HepG2 (cell line): ENCODE measurements around the gene TMEM132E. TPM values are rescaled to one million over a fixed set of nuclear protein-coding genes. Genes with fewer than 3 reads are reported as not detected.

Source experiments
- ATAC-seq: fragments of 200-7000 bp; cut with Tn5 transposase; 3 replicates; pipeline ENCODE4 v1.9.1; 2020; ENCODE audit warnings: mild to moderate bottlenecking, moderate library complexity
- BruUV-seq: library from RNA; stranded (reverse); fragments of 400-500 nt; replicated peaks from 2 replicates; lab custom pipeline; 2021; lab: Mats Ljungman, UMichigan
- CTCF ChIA-PET: fragments of 300-600 bp; formaldehyde crosslinking; extraction: SDS; loops from one replicate; lab custom pipeline; 2021; ENCODE audit warnings: low total read pairs, inconsistent platforms, low intra/inter-chr PET ratio; lab: Yijun Ruan, JAX
- POLR2A ChIA-PET: fragments of 350-600 bp; sonication (Branson Sonifier 250); formaldehyde crosslinking; loops from one replicate; lab custom pipeline; 2020; ENCODE audit warnings: antibody characterized with exemption, inconsistent platforms; lab: Yijun Ruan, JAX
- DNase-seq: peaks from one replicate; pipeline ENCODE4 v3.0.0-alpha.2; 2015; ENCODE audit warnings: low spot score
- FAIRE-seq: peaks from 3 replicates; lab custom pipeline; 2011; peaks lifted over from hg19 to GRCh38; lab: Jason Lieb, UNC
- H2AFZ ChIP-seq: one replicate; pipeline ENCODE4 v1.6.1; 2011; ENCODE audit warnings: low read length, inconsistent platforms
- H3K27ac ChIP-seq: fragments of 300-600 bp; 3 replicates; pipeline ENCODE4 v1.8.0; 2011; ENCODE audit warnings: mixed run types, mild to moderate bottlenecking, mixed read lengths, low read length, inconsistent platforms; ENCODE audit not compliant: insufficient read depth; ENCODE audit errors: extremely low read length
- H3K27me3 ChIP-seq, 2 experiments: fragments of 200-600 bp in 1 of 2; 2 replicates in 1 of 2; 3 replicates in 1 of 2; pipeline versions ENCODE4 v1.6.0 to v1.8.0; 2011; ENCODE audit warnings: low read length in 2 of 2, mild to moderate bottlenecking in 2 of 2, moderate library complexity in 2 of 2, inconsistent platforms in 1 of 2; ENCODE audit not compliant: insufficient read depth in 2 of 2, control insufficient read depth in 1 of 2
- H3K36me3 ChIP-seq, 2 experiments: fragments of 200-600 bp in 1 of 2; replicated peaks in 1 of 2; 2 replicates in 1 of 2; 3 replicates in 1 of 2; pipeline versions ENCODE4 v1.5.1 to v1.8.0; 2011; ENCODE audit warnings: low read length in 2 of 2, inconsistent platforms in 1 of 2; ENCODE audit not compliant: insufficient read depth in 2 of 2, control insufficient read depth in 1 of 2
- H3K4me1 ChIP-seq: 2 replicates; pipeline ENCODE4 v1.5.1; 2012; ENCODE audit warnings: low read length, inconsistent platforms; ENCODE audit not compliant: insufficient read depth
- H3K4me2 ChIP-seq: 2 replicates; pipeline ENCODE4 v1.6.0; 2011; ENCODE audit warnings: low read depth, low read length, inconsistent platforms
- H3K4me3 ChIP-seq, 3 experiments: fragments of 200-600 bp in 1 of 3; sonication (generic), shearing (Covaris generic) in 1 of 3; replicated peaks in 1 of 3; 2 replicates each; pipeline ENCODE4 v1.5.1; 2011 to 2016; ENCODE audit warnings: low read length in 3 of 3, inconsistent platforms in 2 of 3, low read depth in 2 of 3, mild to moderate bottlenecking in 2 of 3, control low read depth in 1 of 3, mixed read lengths in 1 of 3; ENCODE audit not compliant: insufficient read depth in 1 of 3
- H3K79me2 ChIP-seq: one replicate; pipeline ENCODE4 v1.6.1; 2011; ENCODE audit warnings: low read length, inconsistent platforms; ENCODE audit not compliant: insufficient read depth
- H3K9ac ChIP-seq: 2 replicates; pipeline ENCODE4 v1.6.0; 2011; ENCODE audit warnings: mild to moderate bottlenecking, low read depth, low read length, inconsistent platforms; ENCODE audit not compliant: insufficient read depth
- H3K9me3 ChIP-seq: 2 replicates; pipeline ENCODE4 v1.5.1; 2012; ENCODE audit warnings: mild to moderate bottlenecking, low read length
- H4K20me1 ChIP-seq: 2 replicates; pipeline ENCODE4 v1.6.0; 2011; ENCODE audit warnings: inconsistent platforms, mild to moderate bottlenecking, low read length, moderate library complexity; ENCODE audit not compliant: insufficient read depth
- AFF4 ChIP-seq: sonication (generic); formaldehyde crosslinking; IDR thresholded peaks from 2 replicates; pipeline ENCODE4 v1.4.0; 2020; ENCODE audit warnings: missing genetic modification reagents
- AHR ChIP-seq: IDR thresholded peaks from 2 replicates; pipeline ENCODE4 v1.6.1; 2018; ENCODE audit warnings: missing genetic modification reagents, missing compliant biosample characterization
- CEBPG ChIP-seq: IDR thresholded peaks from 2 replicates; pipeline ENCODE4 v1.6.1; 2016
- HES4 ChIP-seq: sonication (generic); formaldehyde crosslinking; IDR thresholded peaks from 2 replicates; pipeline ENCODE4 v1.9.0; 2021; ENCODE audit warnings: mild to moderate bottlenecking, missing genetic modification reagents, borderline replicate concordance
- KAT8 ChIP-seq: IDR thresholded peaks from 2 replicates; pipeline ENCODE4 v1.6.1; 2016; ENCODE audit warnings: missing genetic modification reagents, missing compliant biosample characterization
- MAFF ChIP-seq: IDR thresholded peaks from 2 replicates; pipeline ENCODE4 v1.6.1; 2011; ENCODE audit warnings: low read depth, low read length, improper control_type of control experiment
- RAD21 ChIP-seq: fragments of 450-650 bp; formaldehyde crosslinking; IDR thresholded peaks from 2 replicates; pipeline ENCODE4 v1.5.0; 2020; ENCODE audit warnings: mild to moderate bottlenecking
- SCMH1 ChIP-seq: sonication (generic); formaldehyde crosslinking; IDR thresholded peaks from 2 replicates; pipeline ENCODE4 v1.9.0; 2021; ENCODE audit warnings: missing genetic modification reagents, mild to moderate bottlenecking, borderline replicate concordance
- TFDP1 ChIP-seq: IDR thresholded peaks from 2 replicates; pipeline ENCODE4 v1.6.1; 2016; ENCODE audit warnings: missing compliant biosample characterization, missing genetic modification reagents, borderline replicate concordance
- ZNF615 ChIP-seq: sonication (generic); formaldehyde crosslinking; IDR thresholded peaks from 2 replicates; pipeline ENCODE4 v1.5.0; 2020; ENCODE audit warnings: mild to moderate bottlenecking, missing genetic modification reagents, borderline replicate concordance
- WGBS: methylation state at CpG from one replicate; pipeline ENCODE4 v1.1.6; 2017; ENCODE audit warnings: low lambda C conversion rate; 5-methylcytosine and 5-hydroxymethylcytosine counted together
- in situ Hi-C: cut with HindIII; loops from 2 replicates; pipeline ENCODE4 v1.10.0; 2017; ENCODE audit warnings: low pct_unique_long_range_greater_than_20kb; ENCODE audit not compliant: extremely low pct_ligation_motif_present
- intact Hi-C: fragments of 100-400 bp; cut with micrococcal nuclease; formaldehyde crosslinking; loops from one replicate; pipeline ENCODE4 v1.10.0; 2022; ENCODE audit not compliant: unreplicated experiment
- polyA plus RNA-seq, 8 experiments: library from polyadenylated mRNA; depleted of rRNA in 3 of 8; stranded (reverse) in 7 of 8; unstranded in 1 of 8; fragments of >200 nt; fragmentation: Illumina TruSeq in 4 of 8; extraction: Trizol in 4 of 8; gene quantifications; 2 replicates each; pipeline versions ENCODE4 v1.2.1 to v1.2.3, GENCODE V29; 2011 to 2016; ENCODE audit warnings: low read depth in 4 of 8, missing spikeins in 1 of 8, mixed read lengths in 1 of 8; ENCODE audit not compliant: insufficient read depth in 1 of 8
- total RNA-seq, 5 experiments: library from RNA; depleted of rRNA; stranded (reverse); fragments of >200 nt; fragmentation: Illumina TruSeq; extraction: Trizol; gene quantifications; 2 replicates each; pipeline ENCODE4 v1.2.3, GENCODE V29; 2016; ENCODE audit warnings: low read depth in 1 of 5
- TF ChIP-seq, protein P1 (sequence below): sonication (generic); formaldehyde crosslinking; IDR thresholded peaks from 2 replicates; pipeline ENCODE4 v1.9.0; 2021; ENCODE audit warnings: mild to moderate bottlenecking, missing genetic modification reagents

The TMEM132E gene
- total and polyA plus RNA-seq, 2 of the 13 experiments (the other 11 are each of a cell fraction or from before 2014, with no cell fraction given) = not detected

DNA sequence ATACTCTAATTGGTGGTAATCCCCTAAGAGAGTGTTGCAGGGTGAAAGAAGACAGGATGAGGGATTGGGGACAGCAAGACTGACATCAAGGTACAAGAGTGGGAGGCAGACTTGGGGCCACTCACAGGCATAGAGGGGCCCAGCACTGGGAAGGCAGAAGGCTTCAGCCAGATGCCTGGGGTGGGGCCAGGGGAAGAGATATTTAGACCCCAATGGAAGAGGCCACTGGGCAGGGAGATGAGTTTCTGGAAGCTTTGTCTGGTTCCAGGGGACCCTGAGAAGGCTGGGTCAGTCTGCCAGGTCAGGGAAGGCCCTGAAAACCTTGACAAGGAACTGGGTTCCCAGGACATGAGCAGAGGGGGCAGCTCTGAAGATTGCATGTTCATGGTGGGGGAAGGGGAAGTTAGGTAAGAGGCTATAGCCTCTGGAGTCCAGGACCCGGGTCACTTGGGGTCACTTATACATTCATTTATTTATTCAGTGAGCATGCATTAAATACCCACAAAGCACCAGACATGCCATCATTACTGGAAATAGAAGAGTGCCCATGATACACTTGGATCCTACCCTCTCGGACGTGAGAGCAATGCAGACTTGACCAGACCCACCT lies 92.9 kb downstream of the TMEM132E start (continued):
- no peak for TF ChIP-seq SCMH1 (CRISPR knock-in tag)
- no peak for TF ChIP-seq RAD21 (CRISPR knock-in tag)
- TF ChIP-seq, protein P1, sequence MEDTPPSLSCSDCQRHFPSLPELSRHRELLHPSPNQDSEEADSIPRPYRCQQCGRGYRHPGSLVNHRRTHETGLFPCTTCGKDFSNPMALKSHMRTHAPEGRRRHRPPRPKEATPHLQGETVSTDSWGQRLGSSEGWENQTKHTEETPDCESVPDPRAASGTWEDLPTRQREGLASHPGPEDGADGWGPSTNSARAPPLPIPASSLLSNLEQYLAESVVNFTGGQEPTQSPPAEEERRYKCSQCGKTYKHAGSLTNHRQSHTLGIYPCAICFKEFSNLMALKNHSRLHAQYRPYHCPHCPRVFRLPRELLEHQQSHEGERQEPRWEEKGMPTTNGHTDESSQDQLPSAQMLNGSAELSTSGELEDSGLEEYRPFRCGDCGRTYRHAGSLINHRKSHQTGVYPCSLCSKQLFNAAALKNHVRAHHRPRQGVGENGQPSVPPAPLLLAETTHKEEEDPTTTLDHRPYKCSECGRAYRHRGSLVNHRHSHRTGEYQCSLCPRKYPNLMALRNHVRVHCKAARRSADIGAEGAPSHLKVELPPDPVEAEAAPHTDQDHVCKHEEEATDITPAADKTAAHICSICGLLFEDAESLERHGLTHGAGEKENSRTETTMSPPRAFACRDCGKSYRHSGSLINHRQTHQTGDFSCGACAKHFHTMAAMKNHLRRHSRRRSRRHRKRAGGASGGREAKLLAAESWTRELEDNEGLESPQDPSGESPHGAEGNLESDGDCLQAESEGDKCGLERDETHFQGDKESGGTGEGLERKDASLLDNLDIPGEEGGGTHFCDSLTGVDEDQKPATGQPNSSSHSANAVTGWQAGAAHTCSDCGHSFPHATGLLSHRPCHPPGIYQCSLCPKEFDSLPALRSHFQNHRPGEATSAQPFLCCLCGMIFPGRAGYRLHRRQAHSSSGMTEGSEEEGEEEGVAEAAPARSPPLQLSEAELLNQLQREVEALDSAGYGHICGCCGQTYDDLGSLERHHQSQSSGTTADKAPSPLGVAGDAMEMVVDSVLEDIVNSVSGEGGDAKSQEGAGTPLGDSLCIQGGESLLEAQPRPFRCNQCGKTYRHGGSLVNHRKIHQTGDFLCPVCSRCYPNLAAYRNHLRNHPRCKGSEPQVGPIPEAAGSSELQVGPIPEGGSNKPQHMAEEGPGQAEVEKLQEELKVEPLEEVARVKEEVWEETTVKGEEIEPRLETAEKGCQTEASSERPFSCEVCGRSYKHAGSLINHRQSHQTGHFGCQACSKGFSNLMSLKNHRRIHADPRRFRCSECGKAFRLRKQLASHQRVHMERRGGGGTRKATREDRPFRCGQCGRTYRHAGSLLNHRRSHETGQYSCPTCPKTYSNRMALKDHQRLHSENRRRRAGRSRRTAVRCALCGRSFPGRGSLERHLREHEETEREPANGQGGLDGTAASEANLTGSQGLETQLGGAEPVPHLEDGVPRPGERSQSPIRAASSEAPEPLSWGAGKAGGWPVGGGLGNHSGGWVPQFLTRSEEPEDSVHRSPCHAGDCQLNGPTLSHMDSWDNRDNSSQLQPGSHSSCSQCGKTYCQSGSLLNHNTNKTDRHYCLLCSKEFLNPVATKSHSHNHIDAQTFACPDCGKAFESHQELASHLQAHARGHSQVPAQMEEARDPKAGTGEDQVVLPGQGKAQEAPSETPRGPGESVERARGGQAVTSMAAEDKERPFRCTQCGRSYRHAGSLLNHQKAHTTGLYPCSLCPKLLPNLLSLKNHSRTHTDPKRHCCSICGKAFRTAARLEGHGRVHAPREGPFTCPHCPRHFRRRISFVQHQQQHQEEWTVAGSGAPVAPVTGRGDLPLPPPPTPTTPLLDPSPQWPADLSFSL (CRISPR knock-in tag) = no peak

DNA sequence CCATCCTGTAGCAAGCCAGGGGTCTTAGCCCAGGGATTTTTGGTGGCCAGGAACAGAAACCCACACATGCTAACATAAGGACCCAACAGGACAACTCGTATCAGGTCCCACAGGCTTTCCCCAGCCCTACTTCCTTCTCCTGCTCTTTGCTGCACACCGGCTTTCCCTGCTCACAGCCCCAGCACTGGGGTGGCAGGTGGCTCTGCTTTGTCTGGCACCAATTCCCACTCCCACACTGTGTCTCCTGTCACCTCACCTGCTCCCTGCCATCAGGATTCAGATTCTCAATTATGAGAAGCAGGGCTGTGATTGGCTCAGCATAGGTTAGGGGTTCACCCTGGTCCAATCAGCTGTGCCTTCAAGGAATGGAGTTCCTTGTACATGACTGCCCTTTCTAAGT lies 94.1 kb downstream of the TMEM132E start:
- no peak overlapping the region for H3K4me2 ChIP-seq
- ChIA-PET POLR2A (no interaction called here), CTCF (no interaction called here)
- no peak for DNase-seq
- H3K27ac ChIP-seq = no peak overlapping the region
- no TSS peak for BruUV-seq
- H3K4me3 ChIP-seq = no peak overlapping the region
- in situ Hi-C loops = no loop called here
- FAIRE-seq = no peak
- H3K9ac ChIP-seq = no peak overlapping the region
- 0% methylated on average over 2 of the region's 2 CpGs for WGBS
- H4K20me1 ChIP-seq = no peaks in the 10 kb centered on the region
- H3K9me3 ChIP-seq = no peaks in the 10 kb centered on the region
- H3K79me2 ChIP-seq = no peaks in the 10 kb centered on the region
- peaks cover 0 to 2% of the 10 kb centered on the region in 2 experiments; a peak in 2 of 5 replicates for H3K27me3 ChIP-seq
- intact Hi-C loops = no loop called here
- ATAC-seq = no peak
- no peak overlapping the region for H2AFZ ChIP-seq
- no peaks in the 10 kb centered on the region for H3K4me1 ChIP-seq
- no peaks in the 10 kb centered on the region for H3K36me3 ChIP-seq
- TF ChIP-seq MAFF (no peak), AFF4 (CRISPR knock-in tag) (no peak), CEBPG (CRISPR knock-in tag) (no peak), KAT8 (no peak), ZNF615 (CRISPR knock-in tag) (no peak), TFDP1 (CRISPR knock-in tag) (no peak), HES4 (CRISPR knock-in tag) (no peak), AHR (CRISPR knock-in tag) (no peak)
